HCT116 (cell line): Measurements from ENCODE around the gene SLC25A51.

Experiments
- CTCF ChIP-seq, 3 experiments: fragments of 200-600 bp in 1 of 3; sonication (generic) in 1 of 3; IDR thresholded peaks in 2 of 3; conservative IDR thresholded peaks in 1 of 3; 2 replicates each; pipeline ENCODE4 v1.5.1; 2012 to 2017; ENCODE audit warnings: low read depth in 2 of 3, low read length in 2 of 3, antibody characterized with exemption in 1 of 3, borderline replicate concordance in 1 of 3, control low read depth in 1 of 3, mild to moderate bottlenecking in 1 of 3, mixed read lengths in 1 of 3, mixed run types in 1 of 3, moderate library complexity in 1 of 3; ENCODE audit not compliant: insufficient read depth in 1 of 3
- ELF1 ChIP-seq: IDR thresholded peaks from 2 replicates; pipeline ENCODE4 v1.6.1; 2012; ENCODE audit warnings: low read depth, borderline replicate concordance
- EZH2 ChIP-seq: fragments of 200-600 bp; sonication (generic); IDR thresholded peaks from 2 replicates; pipeline ENCODE4 v1.6.1; 2017; ENCODE audit warnings: antibody characterized with exemption, mixed run types
- ZNF274 ChIP-seq: fragments of 200-500 bp; sonication (Bioruptor generic); IDR thresholded peaks from 2 replicates; pipeline ENCODE4 v1.6.1; 2014; ENCODE audit warnings: mild to moderate bottlenecking, low read depth, low read length, inconsistent platforms
- TF ChIP-seq, protein P1 (sequence below): IDR thresholded peaks from 2 replicates; pipeline ENCODE4 v1.6.1; 2012; ENCODE audit warnings: low read depth
- TF ChIP-seq, protein P2 (sequence below): IDR thresholded peaks from 2 replicates; pipeline ENCODE4 v1.6.1; 2012
- TF ChIP-seq, protein P3 (sequence below): IDR thresholded peaks from 2 replicates; pipeline ENCODE4 v1.6.1; 2011; ENCODE audit warnings: mild to moderate bottlenecking, low read length, moderate library complexity; ENCODE audit not compliant: insufficient replicate concordance; ENCODE audit errors: extremely low read depth

DNA sequence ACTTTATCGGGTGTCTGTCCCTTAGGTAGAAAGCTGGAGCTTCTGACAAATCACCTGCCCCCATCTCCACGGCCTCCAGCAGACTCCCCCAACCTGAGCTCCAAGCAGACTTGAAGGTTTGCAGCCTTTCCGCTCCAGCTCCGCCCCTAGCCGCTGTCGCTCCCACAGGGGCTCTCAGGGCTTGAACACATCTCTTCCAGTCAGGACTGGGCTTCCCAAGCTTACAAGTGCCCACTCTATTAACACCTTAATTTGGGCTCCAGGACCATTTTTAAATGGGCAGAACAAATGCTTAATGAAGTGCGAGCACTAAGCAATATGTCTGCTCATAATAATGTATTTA lies 17.2 kb upstream of the SLC25A51 start:
- TF ChIP-seq, protein P1, sequence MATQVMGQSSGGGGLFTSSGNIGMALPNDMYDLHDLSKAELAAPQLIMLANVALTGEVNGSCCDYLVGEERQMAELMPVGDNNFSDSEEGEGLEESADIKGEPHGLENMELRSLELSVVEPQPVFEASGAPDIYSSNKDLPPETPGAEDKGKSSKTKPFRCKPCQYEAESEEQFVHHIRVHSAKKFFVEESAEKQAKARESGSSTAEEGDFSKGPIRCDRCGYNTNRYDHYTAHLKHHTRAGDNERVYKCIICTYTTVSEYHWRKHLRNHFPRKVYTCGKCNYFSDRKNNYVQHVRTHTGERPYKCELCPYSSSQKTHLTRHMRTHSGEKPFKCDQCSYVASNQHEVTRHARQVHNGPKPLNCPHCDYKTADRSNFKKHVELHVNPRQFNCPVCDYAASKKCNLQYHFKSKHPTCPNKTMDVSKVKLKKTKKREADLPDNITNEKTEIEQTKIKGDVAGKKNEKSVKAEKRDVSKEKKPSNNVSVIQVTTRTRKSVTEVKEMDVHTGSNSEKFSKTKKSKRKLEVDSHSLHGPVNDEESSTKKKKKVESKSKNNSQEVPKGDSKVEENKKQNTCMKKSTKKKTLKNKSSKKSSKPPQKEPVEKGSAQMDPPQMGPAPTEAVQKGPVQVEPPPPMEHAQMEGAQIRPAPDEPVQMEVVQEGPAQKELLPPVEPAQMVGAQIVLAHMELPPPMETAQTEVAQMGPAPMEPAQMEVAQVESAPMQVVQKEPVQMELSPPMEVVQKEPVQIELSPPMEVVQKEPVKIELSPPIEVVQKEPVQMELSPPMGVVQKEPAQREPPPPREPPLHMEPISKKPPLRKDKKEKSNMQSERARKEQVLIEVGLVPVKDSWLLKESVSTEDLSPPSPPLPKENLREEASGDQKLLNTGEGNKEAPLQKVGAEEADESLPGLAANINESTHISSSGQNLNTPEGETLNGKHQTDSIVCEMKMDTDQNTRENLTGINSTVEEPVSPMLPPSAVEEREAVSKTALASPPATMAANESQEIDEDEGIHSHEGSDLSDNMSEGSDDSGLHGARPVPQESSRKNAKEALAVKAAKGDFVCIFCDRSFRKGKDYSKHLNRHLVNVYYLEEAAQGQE: no peak
- TF ChIP-seq CTCF (IDR thresholded peaks at IDR 0.05 in 2 of 3, conservative IDR thresholded peaks at IDR 0.05 in 1 of 3; ENCODE audit: borderline replicate concordance in 1 of 3, insufficient read depth in 1 of 3, low read depth in 2 of 3, low read length in 2 of 3) (no peak), EZH2 (no peak), ELF1 (no peak), ZNF274 (no peak)
- TF ChIP-seq, protein P2, sequence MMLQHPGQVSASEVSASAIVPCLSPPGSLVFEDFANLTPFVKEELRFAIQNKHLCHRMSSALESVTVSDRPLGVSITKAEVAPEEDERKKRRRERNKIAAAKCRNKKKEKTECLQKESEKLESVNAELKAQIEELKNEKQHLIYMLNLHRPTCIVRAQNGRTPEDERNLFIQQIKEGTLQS: no peak
- TF ChIP-seq, protein P3, sequence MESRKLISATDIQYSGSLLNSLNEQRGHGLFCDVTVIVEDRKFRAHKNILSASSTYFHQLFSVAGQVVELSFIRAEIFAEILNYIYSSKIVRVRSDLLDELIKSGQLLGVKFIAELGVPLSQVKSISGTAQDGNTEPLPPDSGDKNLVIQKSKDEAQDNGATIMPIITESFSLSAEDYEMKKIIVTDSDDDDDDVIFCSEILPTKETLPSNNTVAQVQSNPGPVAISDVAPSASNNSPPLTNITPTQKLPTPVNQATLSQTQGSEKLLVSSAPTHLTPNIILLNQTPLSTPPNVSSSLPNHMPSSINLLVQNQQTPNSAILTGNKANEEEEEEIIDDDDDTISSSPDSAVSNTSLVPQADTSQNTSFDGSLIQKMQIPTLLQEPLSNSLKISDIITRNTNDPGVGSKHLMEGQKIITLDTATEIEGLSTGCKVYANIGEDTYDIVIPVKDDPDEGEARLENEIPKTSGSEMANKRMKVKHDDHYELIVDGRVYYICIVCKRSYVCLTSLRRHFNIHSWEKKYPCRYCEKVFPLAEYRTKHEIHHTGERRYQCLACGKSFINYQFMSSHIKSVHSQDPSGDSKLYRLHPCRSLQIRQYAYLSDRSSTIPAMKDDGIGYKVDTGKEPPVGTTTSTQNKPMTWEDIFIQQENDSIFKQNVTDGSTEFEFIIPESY: no peak
